Mammary epithelial cell (primary cell): ENCODE data around the gene MICAL3.

ENCODE experiments used
- EZH2 ChIP-seq: IDR thresholded peaks from 2 replicates; pipeline ENCODE4 v1.6.1; 2012; ENCODE audit warnings: low read length, inconsistent platforms, borderline replicate concordance
- TF ChIP-seq, protein P1 (sequence below), 2 donors: IDR thresholded peaks in 1 of 2; conservative IDR thresholded peaks in 1 of 2; 2 replicates each; pipeline ENCODE4 v1.5.1; 2011 to 2012; ENCODE audit warnings: inconsistent platforms in 2 of 2, low read length in 2 of 2, mild to moderate bottlenecking in 2 of 2, control low read depth in 1 of 2, low read depth in 1 of 2; ENCODE audit not compliant: insufficient read depth in 1 of 2; ENCODE audit errors: extremely low read depth in 1 of 2

DNA sequence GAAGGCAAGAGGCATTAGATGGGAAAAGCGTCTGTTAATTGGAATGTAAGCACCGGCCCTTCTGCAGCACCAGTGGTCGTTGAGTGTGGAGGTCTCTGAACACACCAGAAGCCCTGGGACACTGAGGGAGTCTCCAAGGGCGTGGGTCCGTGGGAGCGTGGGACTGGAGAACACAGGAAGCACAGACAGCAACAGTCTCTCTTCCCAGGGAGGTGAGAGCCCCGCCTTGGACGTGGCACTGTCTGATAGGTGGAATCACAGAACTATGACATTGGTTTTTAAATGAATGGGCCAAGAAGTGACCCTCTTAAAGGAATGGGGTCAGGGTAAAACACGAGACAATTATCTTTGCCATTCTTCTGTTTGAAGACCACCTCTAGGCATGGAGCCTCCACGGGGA, 221.9 kb downstream of the MICAL3 start:
- TF ChIP-seq, protein P1, sequence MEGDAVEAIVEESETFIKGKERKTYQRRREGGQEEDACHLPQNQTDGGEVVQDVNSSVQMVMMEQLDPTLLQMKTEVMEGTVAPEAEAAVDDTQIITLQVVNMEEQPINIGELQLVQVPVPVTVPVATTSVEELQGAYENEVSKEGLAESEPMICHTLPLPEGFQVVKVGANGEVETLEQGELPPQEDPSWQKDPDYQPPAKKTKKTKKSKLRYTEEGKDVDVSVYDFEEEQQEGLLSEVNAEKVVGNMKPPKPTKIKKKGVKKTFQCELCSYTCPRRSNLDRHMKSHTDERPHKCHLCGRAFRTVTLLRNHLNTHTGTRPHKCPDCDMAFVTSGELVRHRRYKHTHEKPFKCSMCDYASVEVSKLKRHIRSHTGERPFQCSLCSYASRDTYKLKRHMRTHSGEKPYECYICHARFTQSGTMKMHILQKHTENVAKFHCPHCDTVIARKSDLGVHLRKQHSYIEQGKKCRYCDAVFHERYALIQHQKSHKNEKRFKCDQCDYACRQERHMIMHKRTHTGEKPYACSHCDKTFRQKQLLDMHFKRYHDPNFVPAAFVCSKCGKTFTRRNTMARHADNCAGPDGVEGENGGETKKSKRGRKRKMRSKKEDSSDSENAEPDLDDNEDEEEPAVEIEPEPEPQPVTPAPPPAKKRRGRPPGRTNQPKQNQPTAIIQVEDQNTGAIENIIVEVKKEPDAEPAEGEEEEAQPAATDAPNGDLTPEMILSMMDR (conservative IDR thresholded peaks at IDR 0.05 in 1 of 2, IDR thresholded peaks at IDR 0.05 in 1 of 2; ENCODE audit: extremely low read depth in 1 of 2, insufficient read depth in 1 of 2, low read depth in 1 of 2, low read length in 2 of 2): no peak
- no peak for TF ChIP-seq EZH2
